SK-N-SH (cell line): ENCODE results near the gene CCKAR.

Experiments
- CHD2 ChIP-seq: fragments of 150-350 bp; IDR thresholded peaks from 2 replicates; pipeline ENCODE4 v1.6.1; 2018; ENCODE audit warnings: low read length; ENCODE audit not compliant: partially characterized antibody
- CTCF ChIP-seq: fragments of 200-600 bp; sonication (generic); IDR thresholded peaks from 2 replicates; pipeline ENCODE4 v1.6.1; 2017; ENCODE audit warnings: antibody characterized with exemption, mild to moderate bottlenecking, moderate library complexity
- EP300 ChIP-seq, 2 experiments: IDR thresholded peaks; 2 replicates each; pipeline versions ENCODE4 v1.4.0 to v1.6.1; 2012; ENCODE audit warnings: borderline replicate concordance in 1 of 2, low read depth in 1 of 2, low read length in 1 of 2
- EZH2phosphoT487 ChIP-seq: fragments of 200-600 bp; sonication (generic); IDR thresholded peaks from 2 replicates; pipeline ENCODE4 v1.6.1; 2017; ENCODE audit warnings: low read depth, mixed run types, mild to moderate bottlenecking, antibody characterized with exemption, moderate library complexity, borderline replicate concordance
- NRF1 ChIP-seq: IDR thresholded peaks from 2 replicates; pipeline ENCODE4 v1.6.1; 2012; ENCODE audit warnings: low read depth, mild to moderate bottlenecking, low read length
- TF ChIP-seq, protein P1 (sequence below): fragments of 150-350 bp; IDR thresholded peaks from 2 replicates; pipeline ENCODE4 v1.6.1; 2017; ENCODE audit warnings: antibody characterized with exemption, low read length, low read depth, borderline replicate concordance
- TF ChIP-seq, protein P2 (sequence below): fragments of 150-350 bp; IDR thresholded peaks from 2 replicates; pipeline ENCODE4 v1.6.1; 2016; ENCODE audit warnings: mild to moderate bottlenecking, low read depth, low read length

GRCh38 chr4:26455571-26455970, 34.7 kb downstream of the CCKAR start:
- TF ChIP-seq, protein P1, sequence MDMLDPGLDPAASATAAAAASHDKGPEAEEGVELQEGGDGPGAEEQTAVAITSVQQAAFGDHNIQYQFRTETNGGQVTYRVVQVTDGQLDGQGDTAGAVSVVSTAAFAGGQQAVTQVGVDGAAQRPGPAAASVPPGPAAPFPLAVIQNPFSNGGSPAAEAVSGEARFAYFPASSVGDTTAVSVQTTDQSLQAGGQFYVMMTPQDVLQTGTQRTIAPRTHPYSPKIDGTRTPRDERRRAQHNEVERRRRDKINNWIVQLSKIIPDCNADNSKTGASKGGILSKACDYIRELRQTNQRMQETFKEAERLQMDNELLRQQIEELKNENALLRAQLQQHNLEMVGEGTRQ = no peak
- no peak for TF ChIP-seq NRF1
- TF ChIP-seq CTCF = no peak
- no peak for TF ChIP-seq EP300 (IDR thresholded peaks at IDR 0.05; ENCODE audit: borderline replicate concordance in 1 of 2, low read depth in 1 of 2, low read length in 1 of 2)
- no peak for TF ChIP-seq EZH2phosphoT487
- TF ChIP-seq, protein P2, sequence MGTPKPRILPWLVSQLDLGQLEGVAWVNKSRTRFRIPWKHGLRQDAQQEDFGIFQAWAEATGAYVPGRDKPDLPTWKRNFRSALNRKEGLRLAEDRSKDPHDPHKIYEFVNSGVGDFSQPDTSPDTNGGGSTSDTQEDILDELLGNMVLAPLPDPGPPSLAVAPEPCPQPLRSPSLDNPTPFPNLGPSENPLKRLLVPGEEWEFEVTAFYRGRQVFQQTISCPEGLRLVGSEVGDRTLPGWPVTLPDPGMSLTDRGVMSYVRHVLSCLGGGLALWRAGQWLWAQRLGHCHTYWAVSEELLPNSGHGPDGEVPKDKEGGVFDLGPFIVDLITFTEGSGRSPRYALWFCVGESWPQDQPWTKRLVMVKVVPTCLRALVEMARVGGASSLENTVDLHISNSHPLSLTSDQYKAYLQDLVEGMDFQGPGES = no peak
- no peak for TF ChIP-seq CHD2
